ENCODE measurements around the gene HNRNPAB. TPM values are rescaled to one million over a fixed set of nuclear protein-coding genes. Genes with fewer than 3 reads are reported as not detected.
A peak's percentile ranks its signal among the peaks of the same experiment; 100 is the strongest.

The HNRNPAB gene
- total and polyA plus RNA-seq, 9 of the 15 experiments (the other 6 are each of a cell fraction or from before 2014, with no cell fraction given): 34.6 to 425 (median 236) TPM

GRCh38 chr5:178207917-178208280 lies 3.6 kb downstream of the HNRNPAB start:
- peak overlapping the region; percentile 1 to 70; a peak in 2 of 4 replicates for H3K9ac ChIP-seq (ENCODE audit: insufficient read depth in 1 of 2, low read depth in 2 of 2, low read length in 2 of 2)
- WGBS (ENCODE audit: insufficient coverage, low coverage, missing lambda C conversion rate): 80% methylated on average over 1 of the region's 1 CpG
- no peak overlapping the region; the same call in 1 of the 2 replicates for H3K4me3 ChIP-seq
- in situ Hi-C loops (cut with MboI): no loop called here
- H3K36me3 ChIP-seq (ENCODE audit: control insufficient read depth, insufficient read depth, low read length): peaks cover 77% of the 10 kb centered on the region
- ATAC-seq (no peak), FAIRE-seq (no peak), DNase-seq (ENCODE audit: extremely low read depth in 1 of 4, low spot score in 3 of 4) (no peak)
- H3K79me2 ChIP-seq (ENCODE audit: control insufficient read depth, insufficient read depth, low read length): peaks cover 66% of the 10 kb centered on the region
- no TSS peak for BruUV-seq (replicated peaks)
- H3K9me3 ChIP-seq (replicated peaks; ENCODE audit: control insufficient read depth, insufficient read depth, low read depth, low read length): no peaks in the 10 kb centered on the region
- no peak overlapping the region for H2AFZ ChIP-seq (ENCODE audit: low read depth, low read length)
- peak overlapping the region; percentile 41; the same call in 2 of the 3 replicates for H3K27ac ChIP-seq (ENCODE audit: extremely low read depth, low read depth, low read length)
- peaks cover 10% of the 10 kb centered on the region for H3K9me1 ChIP-seq (ENCODE audit: control insufficient read depth, insufficient read depth, low read length)
- peak overlapping the region; percentile 31; the same call in 1 of the 2 replicates for H3K4me2 ChIP-seq (ENCODE audit: insufficient read depth, low read length)
- ChIA-PET POLR2A (interaction anchor here (0.6 to 12.7 kb wide), 3 partner anchors 8 to 85 kb away, joined by 3 to 162 read pairs (median 18); partner anchors contain the start of gene PHYKPL), CTCF (ENCODE audit: low intra/inter-chr PET ratio) (no interaction called here)
- intact Hi-C loops (cut with micrococcal nuclease): no loop called here
- H4K20me1 ChIP-seq (replicated peaks; ENCODE audit: control insufficient read depth, insufficient read depth, low read length): peaks cover 74% of the 10 kb centered on the region
- H3K4me1 ChIP-seq (replicated peaks in 1 of 2; ENCODE audit: control insufficient read depth in 2 of 2, insufficient read depth in 2 of 2, low read length in 2 of 2): peaks cover 20 to 21% of the 10 kb centered on the region in 2 experiments; a peak in 4 of 5 replicates
- no peaks in the 10 kb centered on the region for H3K27me3 ChIP-seq (ENCODE audit: control insufficient read depth in 2 of 2, insufficient read depth in 2 of 2, low read length in 2 of 2)
- TF ChIP-seq LEF1 (IDR thresholded peaks at IDR 0.05) (no peak), ZNF121 (CRISPR knock-in tag; conservative IDR thresholded peaks at IDR 0.05) (no peak), ILK (tag; IDR thresholded peaks at IDR 0.05; ENCODE audit: borderline replicate concordance, low read depth) (no peak), POLR2A (conservative IDR thresholded peaks at IDR 0.05) (0 out of 2 replicates have a peak, but pooled peaks have one; percentile 7), ZNF280A (IDR thresholded peaks at IDR 0.05; ENCODE audit: low read depth, partially characterized antibody) (no peak), PML (IDR thresholded peaks at IDR 0.05; ENCODE audit: low read length) (no peak), ZBED1 (IDR thresholded peaks at IDR 0.05) (0 out of 2 replicates have a peak, but pooled peaks have one; percentile 3), BCLAF1 (IDR thresholded peaks at IDR 0.05; ENCODE audit: borderline replicate concordance in 1 of 2, control insufficient read depth in 1 of 2, low read depth in 2 of 2, low read length in 1 of 2) (no peak), HDAC1 (IDR thresholded peaks at IDR 0.05) (no peak), HMG20B (CRISPR knock-in tag; IDR thresholded peaks at IDR 0.05) (no peak), ZSCAN32 (CRISPR knock-in tag; IDR thresholded peaks at IDR 0.05) (no peak), FOXO4 (CRISPR knock-in tag; IDR thresholded peaks at IDR 0.05) (no peak), MAFG (tag; conservative IDR thresholded peaks at IDR 0.05) (no peak), TAF9B (IDR thresholded peaks at IDR 0.05; ENCODE audit: partially characterized antibody) (no peak), ZC3H11A (IDR thresholded peaks at IDR 0.05; ENCODE audit: low read depth, low read length) (no peak), ZBTB33 (CRISPR knock-in tag; IDR thresholded peaks at IDR 0.05) (no peak)

Measured in K562 (cell line).